Putamen (tissue), 1 donor: ENCODE data around the gene NLE1.
"Not testable (repeated sequence)": the region's sequence is repeated elsewhere in the genome, so short reads cannot be mapped to it uniquely, and the experiment has no call there.

ENCODE experiments used
- DNase-seq: peaks from one replicate; pipeline ENCODE4 v3.0.0-alpha.2; 2016; ENCODE audit warnings: low spot score

Gene NLE1

DNA sequence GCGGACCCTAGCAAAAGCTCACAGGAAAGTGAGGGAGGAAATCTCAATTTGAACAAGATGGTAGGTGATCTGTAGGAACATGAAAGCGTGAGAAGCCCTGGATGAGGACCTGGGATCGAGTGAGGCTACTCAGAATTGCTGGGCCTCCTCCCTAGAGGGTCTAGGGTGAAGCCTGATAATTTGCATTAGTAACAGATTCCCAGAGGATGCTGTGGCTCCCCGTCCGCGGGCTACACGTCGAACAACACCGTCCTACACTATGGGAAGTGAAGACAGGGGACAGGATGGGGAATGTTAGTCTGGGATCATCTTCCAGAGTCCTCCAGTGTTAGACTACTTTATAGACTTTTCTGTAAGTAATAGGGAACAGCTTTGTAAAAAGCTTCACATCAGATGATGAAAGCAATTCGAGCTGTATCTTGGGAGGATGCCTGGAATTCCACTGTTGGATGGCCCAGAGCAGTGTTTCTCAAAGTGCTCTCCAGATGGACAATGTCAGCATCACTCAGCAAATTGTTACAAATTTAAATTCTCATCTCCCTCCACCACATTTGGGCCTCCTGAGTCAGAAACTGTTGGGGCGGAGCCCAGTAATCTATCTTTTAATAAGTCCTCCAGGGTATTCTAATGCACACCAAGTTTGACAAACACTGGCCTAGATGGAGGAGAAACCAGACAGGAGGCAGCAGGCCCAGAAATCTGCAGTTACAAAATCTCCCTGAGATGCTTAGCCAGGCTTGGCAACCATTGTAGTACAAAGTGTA lies 14.2 kb downstream of the NLE1 start:
- DNase-seq, result no peak

DNA sequence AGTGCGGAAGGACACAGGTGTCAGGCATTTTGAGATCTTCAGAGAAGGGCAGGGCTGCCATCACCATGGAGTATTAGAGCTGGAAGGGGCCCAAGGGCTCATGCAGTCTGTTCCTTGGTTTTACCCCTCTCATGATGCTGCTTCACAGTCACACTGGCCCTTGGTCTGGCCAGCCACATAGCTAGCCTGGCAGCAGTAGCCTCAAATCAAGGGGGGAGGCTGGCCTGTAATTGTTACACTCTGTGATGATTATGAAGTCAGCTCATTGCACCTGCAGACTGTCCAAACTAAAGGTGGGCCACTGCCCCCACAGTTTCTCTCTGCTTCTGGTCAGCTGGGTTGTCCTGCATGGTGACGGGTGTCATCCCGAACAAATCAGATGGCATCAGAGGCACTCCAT lies 20.8 kb downstream of the NLE1 start, which contains the start of gene FNDC8:
FNDC8 (plus strand) TSS at position 301 of the 400 bp plus-strand sequence; CDS start at position 380, 79 bp downstream.
- DNase-seq, result no peak

DNA sequence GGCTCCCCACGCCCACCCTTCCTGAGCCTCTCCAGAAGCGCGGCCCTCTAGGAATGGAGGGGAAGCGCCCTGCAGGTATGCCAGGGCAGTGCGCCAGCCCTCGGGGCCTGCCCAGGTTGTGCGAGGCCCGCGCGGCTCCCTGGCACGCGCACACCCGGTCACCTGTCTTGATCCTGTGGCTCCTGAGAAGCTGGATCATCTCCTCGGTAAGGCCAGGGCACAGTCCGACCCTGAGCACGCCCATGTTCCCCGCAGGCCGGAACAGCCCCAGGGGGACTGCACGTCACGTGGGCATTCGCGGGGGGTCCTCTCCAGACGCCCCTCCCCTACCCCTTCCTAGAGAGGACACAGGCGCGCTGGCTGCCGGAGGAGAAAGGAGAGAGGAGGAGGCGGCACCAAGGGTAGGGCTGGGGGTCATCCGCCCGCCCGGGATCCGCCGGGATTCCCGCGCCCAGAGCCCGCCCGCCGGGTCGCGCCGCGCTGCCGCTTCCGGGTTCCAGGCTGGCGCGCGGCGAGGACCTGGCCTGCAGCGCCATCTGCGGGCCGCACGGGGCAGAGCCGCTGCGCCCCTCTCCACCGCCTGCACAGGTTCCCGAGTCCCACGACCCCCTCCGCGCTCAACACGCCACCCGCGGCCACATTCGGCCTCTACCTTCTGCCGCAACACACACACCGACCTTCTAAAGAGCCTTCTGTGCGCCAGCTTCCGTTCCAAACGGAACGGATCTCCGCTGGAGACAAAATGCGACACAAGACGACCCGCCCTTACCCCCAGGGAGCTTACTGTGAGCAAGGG lies 22.5 kb downstream of the NLE1 start, which contains the start of gene RAD51D:
RAD51D (minus strand) TSS at position 491 of the 796 bp plus-strand sequence; CDS start at position 244, 247 bp downstream.
- DNase-seq, result peak; percentile 62

DNA sequence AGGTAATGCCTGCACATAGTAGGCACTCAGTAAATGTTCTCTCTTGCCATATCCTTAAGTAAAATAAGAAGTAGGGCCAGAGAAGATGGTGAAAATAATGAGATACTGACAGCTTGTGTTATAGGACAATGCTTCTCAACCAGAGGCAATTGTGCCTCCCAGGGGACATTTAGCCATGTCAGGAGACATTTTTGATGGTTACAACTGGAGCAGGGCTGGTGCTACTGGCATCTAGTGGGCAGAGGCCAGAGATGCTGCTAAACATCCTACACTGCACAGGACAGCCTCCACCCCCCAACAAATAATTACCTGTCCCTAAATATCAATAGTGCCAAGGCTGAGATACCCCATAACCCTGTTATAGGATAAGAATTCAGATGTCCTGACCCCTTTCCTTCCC lies 24.1 kb downstream of the NLE1 start:
- DNase-seq, result no peak

DNA sequence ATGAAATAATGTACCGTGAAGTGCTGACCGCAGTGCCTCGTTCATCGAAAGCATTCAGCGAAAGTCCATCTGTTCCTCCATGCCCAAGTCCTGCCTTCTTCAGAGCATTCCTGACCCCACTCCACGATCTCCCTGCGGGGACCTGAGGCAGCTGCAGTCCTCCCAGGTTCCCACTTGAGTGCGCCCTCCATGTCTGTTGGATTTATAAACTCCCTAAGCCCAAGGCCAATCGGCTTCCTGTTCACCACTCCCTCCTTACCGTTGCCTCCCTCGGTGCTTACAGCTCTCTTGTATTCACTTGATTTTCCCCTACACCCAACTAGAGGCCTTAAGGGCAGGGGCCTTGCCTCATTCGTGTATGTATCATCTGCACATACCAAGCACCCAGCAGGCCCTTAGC lies 25.3 kb downstream of the NLE1 start:
- no peak for DNase-seq

DNA sequence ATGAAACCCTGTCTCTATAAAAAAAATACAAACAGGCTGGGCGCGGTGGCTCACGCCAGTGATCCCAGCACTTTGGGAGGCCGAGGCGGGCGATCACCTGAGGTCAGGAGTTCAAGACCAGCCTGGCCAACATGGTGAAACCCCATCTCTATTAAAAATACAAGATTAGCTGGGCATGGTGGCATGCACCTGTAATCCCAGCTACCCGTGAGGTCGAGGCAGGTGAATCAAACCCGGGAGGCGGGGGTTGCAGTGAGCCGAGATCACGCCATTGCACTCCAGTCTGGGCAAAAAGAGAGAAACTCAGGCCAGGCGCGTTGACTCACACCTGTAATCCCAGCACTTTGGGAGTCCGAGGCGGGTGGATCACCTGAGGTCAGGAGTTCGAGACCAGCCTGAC lies 31.3 kb downstream of the NLE1 start:
- DNase-seq, result not testable (repeated sequence)

DNA sequence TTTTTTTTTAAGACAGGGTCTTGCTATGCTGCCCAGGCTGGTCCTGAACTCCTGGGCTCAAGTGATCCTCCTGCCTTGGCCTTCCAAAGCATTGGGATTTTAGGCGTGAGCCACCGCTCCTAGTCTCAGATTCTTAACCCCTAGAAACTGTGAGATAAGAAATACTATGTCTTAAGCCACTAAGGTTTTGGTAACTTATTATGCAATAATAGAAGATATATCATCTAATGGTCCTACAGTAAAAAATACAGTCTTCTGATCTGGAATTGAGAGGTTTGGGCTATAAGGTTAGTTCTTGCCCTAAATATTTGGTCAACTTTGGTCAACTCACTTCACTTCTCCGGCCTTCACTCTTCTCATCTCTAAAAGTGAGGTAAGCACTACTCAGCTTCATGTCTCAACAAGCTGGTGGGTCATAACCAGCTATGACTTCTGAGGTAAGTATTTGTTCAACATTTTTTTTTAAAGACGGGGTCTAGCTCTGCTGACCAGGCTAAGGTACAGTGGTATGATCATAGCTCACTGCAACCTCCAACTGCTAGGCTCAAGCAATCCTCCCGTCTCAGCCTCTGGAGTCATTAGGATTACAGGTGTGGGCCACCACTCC lies 37.2 kb downstream of the NLE1 start:
- no peak for DNase-seq

DNA sequence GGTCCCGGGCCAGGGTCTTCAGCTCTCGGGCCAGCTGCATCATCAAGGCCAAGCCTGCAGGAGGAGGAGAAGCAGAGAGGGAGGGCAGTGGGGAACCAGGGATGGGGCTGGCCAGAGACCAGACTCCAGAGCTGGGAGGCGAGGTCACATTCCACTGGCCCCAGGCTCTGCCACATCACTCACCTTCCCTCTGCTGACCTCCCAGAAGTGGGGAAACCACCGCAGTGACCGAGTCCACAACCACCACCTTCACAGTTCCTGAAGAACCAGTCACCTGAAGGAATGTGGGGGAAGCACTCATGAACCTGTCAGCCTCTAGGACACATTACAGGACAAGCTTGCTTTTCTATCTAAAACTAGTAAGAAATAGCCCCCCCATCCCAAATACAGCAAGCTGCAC lies 38.8 kb downstream of the NLE1 start:
- DNase-seq, result no peak

DNA sequence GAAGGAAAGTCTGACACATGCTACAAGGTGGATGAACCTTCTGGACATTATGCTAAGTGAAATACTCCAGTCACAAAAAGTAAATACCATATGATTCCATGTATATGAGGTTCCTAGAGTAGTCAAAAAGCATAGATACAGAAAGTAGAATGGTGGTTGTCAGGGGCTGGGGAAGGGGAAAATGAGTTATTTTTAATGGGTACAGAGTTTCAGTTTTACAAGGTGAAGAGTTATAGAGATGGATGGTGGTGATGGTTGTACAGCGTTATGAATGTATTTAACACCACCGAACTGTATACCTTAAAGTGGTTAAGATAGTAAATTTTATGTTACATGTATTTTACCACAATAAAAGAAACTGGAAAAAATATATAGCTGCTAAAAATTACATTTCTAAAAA lies 40.4 kb downstream of the NLE1 start:
- DNase-seq, result no peak

DNA sequence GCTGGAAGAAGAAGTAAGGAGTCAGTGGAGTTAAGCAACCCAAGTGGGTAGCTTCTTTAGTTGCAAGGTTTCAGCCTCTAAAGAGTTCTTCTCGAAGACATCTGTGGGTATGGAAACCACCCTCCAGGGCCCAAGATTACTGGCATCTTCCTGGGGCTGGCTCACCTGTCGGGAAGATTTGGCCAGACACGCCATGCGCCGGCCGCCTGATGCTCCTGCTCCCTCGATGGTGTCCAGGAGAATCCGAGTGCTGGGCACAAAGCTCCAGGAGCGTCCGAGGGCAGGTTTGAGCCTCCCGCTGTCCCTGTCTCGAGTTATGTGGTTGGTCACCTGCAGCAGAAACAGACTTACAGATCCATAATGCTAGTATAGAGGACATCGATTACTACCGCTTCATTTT lies 41.1 kb downstream of the NLE1 start:
- no peak for DNase-seq

DNA sequence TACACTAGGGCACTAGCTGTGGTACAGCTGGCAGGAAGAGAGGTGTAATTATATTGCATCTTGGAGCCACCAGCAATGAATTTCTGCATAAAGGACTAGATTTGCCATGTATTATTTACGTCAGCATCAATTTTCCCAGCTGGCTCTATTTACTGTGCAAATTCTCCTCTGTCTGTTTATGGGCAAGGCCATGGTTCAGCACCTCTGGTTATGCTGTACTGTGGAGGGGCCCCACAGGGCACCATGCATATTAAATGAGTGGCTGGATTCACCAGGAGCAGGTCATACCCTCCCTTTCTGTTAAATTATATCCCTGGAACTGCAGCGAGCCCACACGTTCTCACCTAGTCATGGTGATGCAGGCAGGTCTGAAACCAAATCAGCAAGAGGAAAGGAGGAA lies 42.2 kb downstream of the NLE1 start:
- DNase-seq, result no peak

DNA sequence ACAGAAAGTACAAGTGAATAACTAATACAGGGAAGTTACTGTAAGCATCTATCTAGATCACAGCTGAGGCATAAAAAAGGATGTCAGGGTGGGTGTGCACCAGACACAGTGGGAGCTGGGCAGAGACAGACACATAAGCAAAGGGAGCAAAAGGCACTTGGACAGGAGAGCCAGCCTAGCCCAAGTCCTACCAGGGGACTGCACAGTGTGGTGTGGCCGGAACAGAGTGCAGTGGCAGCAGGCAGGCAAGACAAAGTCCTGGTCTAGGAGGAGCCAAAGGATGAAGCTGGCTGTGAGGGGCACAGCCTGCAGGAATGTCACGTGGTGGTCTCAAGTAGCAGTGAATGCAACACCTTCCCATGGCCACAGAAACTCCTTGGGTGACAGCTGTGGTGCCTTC lies 44.3 kb downstream of the NLE1 start:
- no peak for DNase-seq

DNA sequence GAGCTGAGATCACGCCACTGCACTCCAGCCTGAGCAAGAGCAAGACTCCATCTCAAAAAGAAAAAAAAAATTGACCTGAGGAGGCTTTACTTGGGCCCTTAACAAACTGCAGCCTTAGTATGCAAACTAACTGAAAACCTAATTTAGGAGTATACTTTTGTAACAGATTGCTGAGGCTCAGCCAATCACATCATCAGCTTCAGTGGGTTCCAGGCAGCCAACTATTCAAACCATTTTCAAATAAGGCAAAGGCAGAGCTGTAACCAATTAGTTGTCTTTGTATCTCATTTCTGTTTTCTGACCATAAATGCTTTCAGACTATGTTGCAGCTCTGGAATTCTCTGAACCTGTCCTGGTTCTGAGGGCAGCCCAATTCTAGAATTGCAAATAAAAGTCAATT lies 46.4 kb downstream of the NLE1 start:
- no peak for DNase-seq

DNA sequence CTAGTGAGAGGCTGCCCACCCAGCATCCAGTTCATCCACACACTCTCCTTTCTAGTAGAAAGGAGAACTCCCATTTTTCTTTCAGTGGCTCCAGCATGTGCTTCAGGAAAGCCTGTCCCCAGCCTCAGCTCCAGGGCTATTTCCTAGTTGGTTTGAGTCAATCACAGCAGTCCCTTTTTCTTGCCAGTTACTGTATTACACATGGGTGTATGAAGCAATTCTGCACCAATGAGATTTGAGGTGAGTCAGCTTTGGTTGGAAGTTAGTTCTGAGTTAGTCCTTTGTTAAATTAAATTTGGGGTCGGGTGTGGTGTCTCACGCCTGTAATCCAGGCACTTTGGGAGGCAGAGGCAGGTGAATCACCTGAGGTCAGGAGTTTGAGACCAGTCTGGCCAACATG lies 47.2 kb downstream of the NLE1 start:
- DNase-seq, result no peak

DNA sequence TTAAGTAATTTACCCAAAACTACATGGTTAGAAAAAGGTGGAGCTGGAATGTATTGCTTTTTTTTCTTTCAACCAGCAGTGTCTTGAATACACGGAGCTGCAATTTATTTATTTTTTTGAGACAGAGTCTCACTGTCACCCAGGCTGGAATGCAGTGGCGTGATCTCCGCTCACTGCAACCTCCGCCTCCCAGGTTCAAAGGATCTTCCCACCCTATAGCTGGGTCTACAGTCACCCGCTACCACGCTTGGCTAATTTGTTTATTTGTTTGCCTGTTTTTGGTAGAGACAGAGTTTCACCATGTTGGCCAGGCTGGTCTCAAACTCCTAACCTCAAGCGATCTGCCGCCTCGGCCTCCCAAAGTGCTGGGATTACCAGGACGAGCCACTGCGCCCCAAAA lies 51.4 kb downstream of the NLE1 start:
- DNase-seq, result not testable (repeated sequence)

DNA sequence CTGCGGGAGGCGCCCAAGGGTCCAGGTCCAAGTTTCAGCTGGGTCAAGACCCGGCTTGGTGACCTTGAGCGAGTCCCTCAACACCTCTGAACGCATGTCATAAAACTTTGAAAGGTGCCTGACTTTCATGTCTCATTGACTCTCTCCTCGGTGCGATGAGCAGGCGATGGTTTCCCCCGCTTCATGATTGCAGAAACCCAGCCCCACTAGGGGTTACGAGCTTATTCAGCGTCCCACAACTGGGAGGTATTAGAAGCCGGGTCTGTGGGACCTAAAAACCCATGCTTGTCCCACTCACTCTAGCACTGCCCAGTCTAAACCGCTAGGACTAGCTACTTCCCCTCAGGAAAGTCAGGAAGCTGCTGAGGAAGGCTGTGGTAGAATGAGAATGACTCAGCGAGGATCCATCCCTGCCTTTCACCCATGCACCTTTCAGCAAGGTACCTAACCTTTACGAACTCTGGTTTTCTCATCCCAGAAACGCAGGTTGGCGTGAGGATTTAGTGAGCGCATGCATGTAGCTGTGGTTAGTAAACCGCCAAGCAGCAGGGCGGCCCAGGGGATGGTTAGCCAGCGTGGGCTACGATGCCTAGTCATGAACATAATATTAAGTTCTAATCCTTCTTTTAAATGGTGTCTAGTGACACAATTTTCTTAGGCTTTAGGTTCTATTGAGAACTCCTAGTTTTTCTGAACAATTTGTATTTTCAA lies 52.4 kb downstream of the NLE1 start:
- DNase-seq, result no peak

DNA sequence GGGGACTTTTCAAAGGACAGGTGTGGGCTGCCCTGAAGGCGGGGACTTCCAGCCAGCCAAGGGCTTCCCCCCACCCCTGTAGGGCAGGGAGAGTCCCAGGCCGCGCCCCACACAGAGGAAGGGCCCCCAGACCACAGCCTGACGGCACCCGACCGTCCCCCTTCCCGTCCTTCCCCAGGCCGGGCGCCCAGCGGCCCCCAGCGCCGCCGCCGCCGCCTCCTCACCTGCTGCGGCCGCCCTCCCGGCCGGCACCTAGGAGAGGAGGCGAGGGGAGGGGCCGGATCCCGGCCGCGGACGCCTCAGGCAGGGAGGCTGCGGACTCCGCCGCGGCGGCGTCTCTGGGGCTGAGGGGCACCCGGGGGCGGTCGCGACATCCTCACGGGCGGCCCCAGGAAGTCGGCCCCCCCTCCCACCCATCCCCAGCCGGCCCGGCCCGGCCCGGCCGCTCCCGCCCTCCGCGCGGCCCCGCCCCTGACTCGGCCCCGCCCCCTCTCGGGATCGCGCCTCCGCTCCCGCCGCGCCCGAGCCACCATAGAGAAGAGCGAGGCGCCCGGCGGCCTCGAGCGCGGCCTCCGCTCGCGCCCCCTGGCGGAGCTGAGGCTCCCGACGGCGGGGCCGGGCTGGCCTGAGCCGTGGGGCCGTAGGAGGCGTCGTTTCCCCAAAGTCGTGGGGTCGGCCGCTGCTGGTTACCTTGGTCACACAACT lies 53.1 kb downstream of the NLE1 start:
- DNase-seq, result peak; percentile 91

DNA sequence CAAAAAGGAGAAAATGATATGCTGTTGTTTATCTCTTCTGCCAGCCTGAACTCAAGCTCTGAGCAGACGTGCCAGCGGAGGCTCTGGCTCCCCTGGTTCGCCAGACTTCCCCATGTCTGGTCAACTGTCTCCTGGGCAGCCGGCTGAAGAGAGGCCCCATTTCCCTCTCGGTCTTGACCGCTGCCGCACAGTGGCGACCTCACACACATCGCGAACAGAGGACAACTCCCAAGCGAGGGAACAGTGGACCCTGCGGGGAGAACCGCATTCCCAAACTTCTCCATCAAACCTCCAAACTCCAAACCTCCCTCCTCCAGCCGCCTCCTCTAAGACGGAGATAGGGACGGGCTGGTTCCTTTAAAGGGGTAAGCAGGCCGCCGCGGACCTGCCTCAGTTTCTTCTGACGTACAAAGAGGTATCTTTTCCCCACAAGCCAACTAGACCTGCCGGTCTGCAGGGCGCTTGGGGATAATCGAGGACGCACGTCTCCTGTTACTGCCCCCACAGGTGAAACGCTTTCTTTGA lies 53.7 kb downstream of the NLE1 start:
- DNase-seq, result peak; percentile 75

DNA sequence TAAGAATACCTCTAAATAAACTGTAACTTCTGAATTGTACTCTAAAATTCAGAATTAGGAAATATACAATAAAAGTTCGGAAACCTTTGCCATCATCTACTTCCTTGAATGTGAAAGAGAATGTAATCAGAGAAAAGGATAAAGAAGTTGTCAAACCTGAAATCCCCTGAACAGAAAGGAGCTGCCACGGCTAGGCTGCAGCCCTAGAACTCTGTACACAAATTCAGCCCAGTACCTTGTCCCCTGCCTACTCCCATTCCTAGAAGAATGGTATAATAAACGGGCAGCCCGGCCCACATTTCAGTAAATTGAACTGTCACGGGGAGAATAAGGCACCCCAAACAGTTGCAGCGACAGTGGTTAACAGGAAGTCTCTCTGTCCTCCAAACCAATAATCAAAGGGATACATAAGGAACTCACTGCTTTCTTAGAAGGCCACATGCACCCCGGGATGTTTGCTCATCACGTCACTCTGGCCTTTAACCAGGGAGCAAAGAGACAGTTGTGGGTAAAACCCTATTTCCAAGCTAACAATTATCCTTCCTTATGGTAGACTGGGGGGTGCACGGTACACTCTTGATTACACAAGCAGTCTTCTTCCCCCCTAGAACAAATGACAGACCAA lies 54.3 kb downstream of the NLE1 start:
- peak; percentile 62 for DNase-seq

DNA sequence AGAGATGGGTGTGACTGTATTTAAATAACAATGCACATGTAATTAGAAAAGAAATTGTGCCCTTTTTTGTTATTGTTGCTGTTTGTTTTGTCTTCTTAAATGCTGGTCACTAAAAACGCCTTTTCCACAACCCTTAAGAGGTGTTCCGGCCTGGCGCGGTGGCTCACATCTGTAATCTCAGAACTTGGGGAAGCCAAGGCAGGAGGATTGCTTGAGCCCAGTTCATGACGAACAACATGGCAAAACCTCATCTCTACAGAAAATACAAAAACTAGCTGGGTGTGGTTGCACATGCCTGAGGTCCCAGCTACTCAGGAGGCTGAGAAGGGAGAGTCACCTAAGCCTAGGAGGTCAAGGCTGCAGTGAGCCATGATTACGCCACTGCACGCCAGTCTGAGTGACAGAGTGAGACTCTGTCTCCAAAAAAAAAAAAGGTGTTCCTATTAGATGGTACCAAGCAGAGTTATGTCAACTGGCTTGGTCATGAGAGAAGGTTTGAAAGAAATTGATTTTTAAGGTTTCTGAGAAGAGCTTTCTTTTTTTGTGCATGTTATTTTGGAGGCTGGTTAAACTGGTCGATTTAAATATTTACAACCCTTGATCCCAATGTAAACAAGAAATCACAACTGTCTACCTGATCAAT lies 55.1 kb downstream of the NLE1 start:
- no peak for DNase-seq
